GM15510 (cell line): ENCODE measurements around the gene ZNF521.

Experiments
- POLR2A ChIP-seq: IDR thresholded peaks from 3 replicates; pipeline ENCODE4 v1.6.1; 2011; ENCODE audit warnings: borderline replicate concordance; ENCODE audit not compliant: insufficient read length; ENCODE audit errors: extremely low read depth

ZNF521 gene

GRCh38 chr18:25261768-25262167 is 90.2 kb downstream of the ZNF521 start:
- TF ChIP-seq POLR2A = no peak

GRCh38 chr18:25256439-25256838 is 95.5 kb downstream of the ZNF521 start:
- no peak for TF ChIP-seq POLR2A

- TF ChIP-seq POLR2A = no peak
These were observed 98.2 kb downstream of the ZNF521 start for GRCh38 chr18:25253779-25254178.

GRCh38 chr18:25253136-25253535 is 98.8 kb downstream of the ZNF521 start:
- TF ChIP-seq POLR2A = no peak

- TF ChIP-seq POLR2A = no peak
These were observed 100.9 kb downstream of the ZNF521 start for GRCh38 chr18:25251068-25251467.

GRCh38 chr18:25250474-25250851 is 101.5 kb downstream of the ZNF521 start:
- no peak for TF ChIP-seq POLR2A

- TF ChIP-seq POLR2A = no peak
These were observed 103.2 kb downstream of the ZNF521 start for GRCh38 chr18:25248755-25249154.

- TF ChIP-seq POLR2A = no peak
These were observed 104.2 kb downstream of the ZNF521 start for GRCh38 chr18:25247725-25248124.

- TF ChIP-seq POLR2A = no peak
These were observed 106.9 kb downstream of the ZNF521 start for GRCh38 chr18:25244924-25245698.

GRCh38 chr18:25244170-25244569 is 107.8 kb downstream of the ZNF521 start:
- no peak for TF ChIP-seq POLR2A

GRCh38 chr18:25243754-25244153 is 108.2 kb downstream of the ZNF521 start:
- no peak for TF ChIP-seq POLR2A

- no peak for TF ChIP-seq POLR2A
These were observed 108.7 kb downstream of the ZNF521 start for GRCh38 chr18:25243257-25243656.

- no peak for TF ChIP-seq POLR2A
These were observed 111.6 kb downstream of the ZNF521 start for GRCh38 chr18:25240420-25240770.

GRCh38 chr18:25239581-25240419 is 112.2 kb downstream of the ZNF521 start:
- TF ChIP-seq POLR2A = no peak

- TF ChIP-seq POLR2A = no peak
These were observed 112.8 kb downstream of the ZNF521 start for GRCh38 chr18:25239151-25239550.

- no peak for TF ChIP-seq POLR2A
These were observed 114.2 kb downstream of the ZNF521 start for GRCh38 chr18:25237571-25238267.

GRCh38 chr18:25236736-25237135 is 115.2 kb downstream of the ZNF521 start:
- TF ChIP-seq POLR2A = no peak
